Measurements from ENCODE around the gene AKT1S1. TPM values are rescaled to one million over a fixed set of nuclear protein-coding genes. Genes with fewer than 3 reads are reported as not detected.

AKT1S1 gene
- total RNA-seq, 1 donor from 2014 or later, result 116 TPM

DNA sequence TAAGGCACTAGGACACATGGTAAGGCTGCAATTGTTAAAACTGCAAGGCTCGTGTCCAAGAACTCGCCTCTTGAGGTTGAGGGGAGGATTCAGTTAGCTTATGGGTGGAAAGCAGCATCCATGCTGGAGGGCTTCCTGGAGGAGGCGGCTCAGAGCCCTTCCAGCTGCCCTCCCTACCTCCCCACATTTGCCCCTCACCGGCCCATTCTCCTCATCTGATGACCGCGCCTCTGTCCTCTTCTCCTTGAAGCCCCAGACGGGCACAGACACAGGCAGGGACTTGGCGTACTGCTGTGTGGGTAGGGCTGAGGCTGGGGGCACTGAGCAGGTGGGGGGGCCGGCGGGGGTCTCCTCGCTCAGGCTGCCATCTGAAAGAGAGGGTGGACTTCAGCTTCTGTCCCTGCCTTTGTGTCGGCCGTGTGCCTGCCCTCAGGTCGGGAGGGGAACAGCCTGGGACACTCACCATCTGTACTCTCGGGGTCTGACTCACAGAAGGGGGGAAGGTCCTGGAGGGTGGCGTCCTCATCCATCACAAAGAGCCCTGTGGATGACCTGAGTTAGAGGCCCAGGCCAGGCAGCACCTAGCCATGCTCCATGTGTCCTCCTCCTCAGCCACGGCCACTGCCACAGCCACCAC is 5.7 kb downstream of the AKT1S1 start:
- Mint-ChIP-seq H3K27me3 (ENCODE audit: low read depth, unreplicated experiment) (no peaks in the 10 kb centered on the region), H3K27ac (ENCODE audit: unreplicated experiment) (peak overlapping the region; percentile 63), H3K9me3 (ENCODE audit: unreplicated experiment) (no peaks in the 10 kb centered on the region), H3K36me3 (ENCODE audit: low read depth, unreplicated experiment) (peaks cover 14% of the 10 kb centered on the region), H3K4me1 (ENCODE audit: low read depth, unreplicated experiment) (peaks cover 6% of the 10 kb centered on the region), H3K4me3 (ENCODE audit: unreplicated experiment) (peak overlapping the region; percentile 60)
- Histone ChIP-seq H2AFZ (ENCODE audit: low read depth, low read length) (no peak overlapping the region), H3K4me3 (ENCODE audit: insufficient read depth, low read depth, low read length) (no peak overlapping the region), H3K9me3 (ENCODE audit: insufficient read depth, low read depth, low read length) (no peaks in the 10 kb centered on the region), H3K9ac (ENCODE audit: low read length) (no peak overlapping the region), H3K36me3 (ENCODE audit: insufficient read depth, low read length) (peaks cover 4% of the 10 kb centered on the region), H3K79me2 (ENCODE audit: insufficient read depth, low read length) (peaks cover 58% of the 10 kb centered on the region), H3K27me3 (ENCODE audit: insufficient read depth, low read length) (no peaks in the 10 kb centered on the region), H3K4me2 (ENCODE audit: low read length) (no peak overlapping the region), H3K27ac (ENCODE audit: low read depth, low read length) (no peak overlapping the region), H4K20me1 (ENCODE audit: insufficient read depth, low read length) (no peaks in the 10 kb centered on the region), H3K4me1 (ENCODE audit: insufficient read depth, low read length) (peaks cover 36% of the 10 kb centered on the region)
- no peak for DNase-seq (ENCODE audit: low read depth)
- no peak for FAIRE-seq
- TF ChIP-seq EZH2 (IDR thresholded peaks at IDR 0.05; ENCODE audit: insufficient read depth, low read length), result no peak
- TF ChIP-seq, protein P1, sequence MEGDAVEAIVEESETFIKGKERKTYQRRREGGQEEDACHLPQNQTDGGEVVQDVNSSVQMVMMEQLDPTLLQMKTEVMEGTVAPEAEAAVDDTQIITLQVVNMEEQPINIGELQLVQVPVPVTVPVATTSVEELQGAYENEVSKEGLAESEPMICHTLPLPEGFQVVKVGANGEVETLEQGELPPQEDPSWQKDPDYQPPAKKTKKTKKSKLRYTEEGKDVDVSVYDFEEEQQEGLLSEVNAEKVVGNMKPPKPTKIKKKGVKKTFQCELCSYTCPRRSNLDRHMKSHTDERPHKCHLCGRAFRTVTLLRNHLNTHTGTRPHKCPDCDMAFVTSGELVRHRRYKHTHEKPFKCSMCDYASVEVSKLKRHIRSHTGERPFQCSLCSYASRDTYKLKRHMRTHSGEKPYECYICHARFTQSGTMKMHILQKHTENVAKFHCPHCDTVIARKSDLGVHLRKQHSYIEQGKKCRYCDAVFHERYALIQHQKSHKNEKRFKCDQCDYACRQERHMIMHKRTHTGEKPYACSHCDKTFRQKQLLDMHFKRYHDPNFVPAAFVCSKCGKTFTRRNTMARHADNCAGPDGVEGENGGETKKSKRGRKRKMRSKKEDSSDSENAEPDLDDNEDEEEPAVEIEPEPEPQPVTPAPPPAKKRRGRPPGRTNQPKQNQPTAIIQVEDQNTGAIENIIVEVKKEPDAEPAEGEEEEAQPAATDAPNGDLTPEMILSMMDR (IDR thresholded peaks at IDR 0.05; ENCODE audit: insufficient read depth, low read depth, low read length), result no peak

DNA sequence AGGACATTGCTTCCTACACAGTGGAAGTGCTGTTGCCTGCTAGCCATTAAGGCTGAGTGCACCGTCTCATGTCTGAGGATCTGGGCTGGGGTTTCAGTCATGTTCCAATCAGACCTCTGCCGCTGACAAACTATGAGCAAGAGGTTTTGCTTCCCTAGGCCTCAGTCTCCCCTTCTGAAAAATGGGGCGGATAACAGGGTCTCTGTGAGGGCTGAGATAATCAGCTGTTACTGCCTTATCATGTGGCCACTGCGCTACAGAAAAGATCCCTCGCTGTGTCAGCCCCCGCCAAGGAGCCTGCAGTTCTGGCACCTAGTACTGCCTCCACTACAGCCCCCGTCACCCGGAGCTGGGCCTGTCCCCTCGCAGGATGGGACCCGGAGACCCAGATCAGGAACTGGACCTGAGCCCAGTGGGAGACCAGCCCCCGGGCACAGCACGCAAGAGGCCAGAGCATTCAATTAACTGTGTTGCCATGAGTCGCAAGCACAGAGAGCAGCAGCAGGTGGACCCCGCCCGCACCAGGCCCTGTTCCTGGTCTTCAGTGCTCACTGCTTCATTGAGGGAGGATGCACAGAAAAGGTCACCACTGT is 6.8 kb downstream of the AKT1S1 start:
- Mint-ChIP-seq H3K27me3 (ENCODE audit: low read depth, unreplicated experiment) (no peaks in the 10 kb centered on the region), H3K4me3 (ENCODE audit: unreplicated experiment) (peak overlapping the region; percentile 79), H3K4me1 (ENCODE audit: low read depth, unreplicated experiment) (peaks cover 12% of the 10 kb centered on the region), H3K36me3 (ENCODE audit: low read depth, unreplicated experiment) (peaks cover 16% of the 10 kb centered on the region), H3K9me3 (ENCODE audit: unreplicated experiment) (no peaks in the 10 kb centered on the region), H3K27ac (ENCODE audit: unreplicated experiment) (peak overlapping the region; percentile 77)
- Histone ChIP-seq H3K9ac (ENCODE audit: low read length) (peak overlapping the region; percentile 72), H4K20me1 (ENCODE audit: insufficient read depth, low read length) (no peaks in the 10 kb centered on the region), H3K27ac (ENCODE audit: low read depth, low read length) (peak overlapping the region; percentile 45), H3K27me3 (ENCODE audit: insufficient read depth, low read length) (no peaks in the 10 kb centered on the region), H3K79me2 (ENCODE audit: insufficient read depth, low read length) (peaks cover 57% of the 10 kb centered on the region), H3K4me2 (ENCODE audit: low read length) (peak overlapping the region; percentile 87), H3K36me3 (ENCODE audit: insufficient read depth, low read length) (peaks cover 4% of the 10 kb centered on the region), H3K4me1 (ENCODE audit: insufficient read depth, low read length) (peaks cover 38% of the 10 kb centered on the region), H2AFZ (ENCODE audit: low read depth, low read length) (no peak overlapping the region), H3K9me3 (ENCODE audit: insufficient read depth, low read depth, low read length) (no peaks in the 10 kb centered on the region), H3K4me3 (ENCODE audit: insufficient read depth, low read depth, low read length) (peak overlapping the region; percentile 54)
- TF ChIP-seq EZH2 (IDR thresholded peaks at IDR 0.05; ENCODE audit: insufficient read depth, low read length), result no peak
- TF ChIP-seq, protein P1 (IDR thresholded peaks at IDR 0.05; ENCODE audit: insufficient read depth, low read depth, low read length), result no peak
- FAIRE-seq, result no peak
- no peak for DNase-seq (ENCODE audit: low read depth)
